DLD1 (cell line): Measurements from ENCODE around the gene PARP12.

Experiments used
- in situ Hi-C: cut with HindIII; loops from 2 replicates; pipeline ENCODE4 v1.10.0; 2017; ENCODE audit warnings: low sequenced_read_pairs

The PARP12 gene

GRCh38 chr7:140035400-140036223 lies 27.1 kb downstream of the PARP12 start:
- in situ Hi-C loops, result no loop called here

DNA sequence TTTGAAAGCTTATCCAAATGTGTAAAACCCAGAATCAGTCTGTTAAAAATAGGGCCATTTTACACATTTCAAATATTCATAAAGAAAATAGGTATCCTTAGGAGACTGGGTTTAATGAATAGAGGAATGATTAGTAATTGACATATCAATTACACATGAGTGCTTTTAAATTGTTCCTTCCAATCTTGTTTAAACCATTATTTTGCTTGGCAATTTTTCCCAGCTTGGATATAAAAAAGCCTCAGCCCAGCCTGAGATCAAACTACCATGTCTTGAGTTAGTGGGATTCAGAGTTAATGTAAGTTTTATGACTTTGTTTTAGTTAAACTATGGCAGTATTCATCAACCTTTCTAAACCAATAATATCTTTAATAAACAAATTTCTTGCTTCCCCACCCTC lies 28.3 kb downstream of the PARP12 start:
- in situ Hi-C loops, result no loop called here

GRCh38 chr7:140033779-140034363 lies 28.9 kb downstream of the PARP12 start:
- in situ Hi-C loops, result no loop called here

DNA sequence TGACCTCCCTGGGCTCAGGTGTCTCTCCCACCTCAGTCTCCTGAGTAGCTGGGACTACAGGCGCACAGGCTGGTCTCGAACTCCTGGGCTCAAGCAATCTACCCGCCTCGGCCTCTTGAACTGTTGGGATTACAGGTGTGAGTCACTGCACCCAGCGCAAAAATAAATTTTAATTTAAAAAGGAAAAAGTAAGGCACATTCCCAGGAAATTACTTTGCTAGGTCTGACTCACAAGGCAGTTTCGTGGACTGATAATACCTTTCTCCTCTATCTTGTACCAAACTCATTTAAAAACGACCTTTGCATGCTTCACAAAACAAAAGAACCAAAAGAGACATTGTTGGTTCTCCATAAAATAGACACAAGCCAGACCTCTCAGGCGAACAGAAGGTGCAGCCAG lies 29.7 kb downstream of the PARP12 start:
- in situ Hi-C loops, result no loop called here

DNA sequence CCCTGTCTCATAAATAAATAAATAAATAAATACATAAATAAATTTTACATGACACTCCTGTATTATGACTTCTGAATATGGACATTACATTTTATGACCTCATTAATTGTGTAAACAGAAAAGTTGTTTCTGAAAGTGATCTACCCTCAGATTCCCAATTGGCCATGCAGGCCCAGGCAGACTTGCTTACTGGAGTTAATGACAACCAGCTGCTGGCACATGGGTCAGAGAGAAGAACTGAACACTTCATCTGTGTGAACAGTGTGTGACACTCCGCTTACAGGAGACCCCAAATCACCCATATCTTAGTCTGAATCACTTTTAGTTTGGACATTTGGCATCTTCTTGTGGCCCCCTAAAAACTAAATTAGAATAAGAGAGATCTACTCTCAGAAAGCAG lies 31.4 kb downstream of the PARP12 start:
- in situ Hi-C loops, result no loop called here

GRCh38 chr7:140029072-140029471 lies 33.7 kb downstream of the PARP12 start:
- in situ Hi-C loops, result no loop called here

DNA sequence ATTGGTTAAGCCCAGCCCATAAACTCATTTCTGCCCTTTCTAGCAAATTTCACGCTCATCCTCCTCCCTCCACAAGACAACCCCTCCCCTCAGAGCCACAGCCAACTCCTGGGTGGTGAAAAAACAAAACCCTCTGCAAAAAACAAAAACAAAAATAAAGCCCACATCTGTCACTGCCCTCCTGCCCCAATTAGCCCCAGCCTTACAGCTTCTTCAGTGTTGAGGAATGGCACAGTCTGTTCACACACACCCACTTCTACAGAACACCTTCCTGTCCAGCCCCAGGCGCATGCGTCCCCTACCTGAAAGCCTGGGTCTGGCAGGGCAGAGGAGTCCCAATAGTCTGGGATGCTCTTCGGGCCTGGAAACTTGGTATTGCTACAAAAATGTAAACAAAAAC lies 34.4 kb downstream of the PARP12 start:
- in situ Hi-C loops, result no loop called here

GRCh38 chr7:140027858-140028257 lies 34.9 kb downstream of the PARP12 start:
- in situ Hi-C loops, result no loop called here

- in situ Hi-C loops, result no loop called here
Observed at GRCh38 chr7:140026935-140027334, 35.8 kb downstream of the PARP12 start.

- in situ Hi-C loops, result no loop called here
Observed at GRCh38 chr7:140025814-140026433, 36.8 kb downstream of the PARP12 start.

DNA sequence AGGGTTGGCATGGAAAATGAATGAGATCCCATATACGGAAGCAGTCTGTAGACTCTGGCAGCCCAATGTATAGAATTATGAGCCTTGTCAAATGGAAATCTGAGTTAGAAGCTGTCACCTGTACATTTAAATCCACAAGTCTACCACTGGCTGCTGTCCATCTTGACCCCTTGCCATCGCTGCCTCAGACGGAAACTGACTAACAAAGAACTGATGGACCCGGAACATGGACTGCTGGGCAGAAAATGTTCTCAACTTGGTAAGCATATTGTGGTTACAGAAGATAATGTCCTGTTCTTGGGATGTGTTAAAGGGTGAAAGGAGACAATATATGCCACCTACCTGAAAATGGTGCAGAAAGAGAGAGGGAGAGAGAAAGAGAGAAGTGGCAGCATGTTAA lies 37.5 kb downstream of the PARP12 start:
- in situ Hi-C loops, result no loop called here

DNA sequence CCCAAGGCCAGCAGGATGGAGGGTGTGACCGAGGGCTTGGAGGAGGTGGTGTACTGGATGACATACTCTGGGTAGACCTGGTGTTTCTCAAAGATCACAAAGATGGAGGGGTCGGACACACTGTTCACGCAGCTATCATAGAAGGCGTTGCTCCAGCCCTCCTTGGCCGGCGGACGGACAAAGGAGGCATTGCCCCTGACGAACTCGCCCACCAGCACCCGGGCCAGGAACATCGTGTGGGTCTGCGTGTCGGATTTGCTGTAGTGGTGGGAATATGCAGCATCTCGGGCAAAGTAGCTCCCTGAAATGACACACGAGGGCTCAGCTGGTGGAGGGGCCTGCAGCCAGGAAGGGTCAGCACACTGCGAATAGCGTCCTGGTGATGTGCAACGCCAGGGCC lies 38.2 kb downstream of the PARP12 start:
- in situ Hi-C loops, result loop anchor here (25.0 kb wide), 1 partner anchor 537 kb away; the partner anchor contains the start of gene KLRG2

GRCh38 chr7:140023728-140024127 lies 39.0 kb downstream of the PARP12 start:
- in situ Hi-C loops, result loop anchor here (25.0 kb wide), 1 partner anchor 536 kb away; the partner anchor contains the start of gene KLRG2

DNA sequence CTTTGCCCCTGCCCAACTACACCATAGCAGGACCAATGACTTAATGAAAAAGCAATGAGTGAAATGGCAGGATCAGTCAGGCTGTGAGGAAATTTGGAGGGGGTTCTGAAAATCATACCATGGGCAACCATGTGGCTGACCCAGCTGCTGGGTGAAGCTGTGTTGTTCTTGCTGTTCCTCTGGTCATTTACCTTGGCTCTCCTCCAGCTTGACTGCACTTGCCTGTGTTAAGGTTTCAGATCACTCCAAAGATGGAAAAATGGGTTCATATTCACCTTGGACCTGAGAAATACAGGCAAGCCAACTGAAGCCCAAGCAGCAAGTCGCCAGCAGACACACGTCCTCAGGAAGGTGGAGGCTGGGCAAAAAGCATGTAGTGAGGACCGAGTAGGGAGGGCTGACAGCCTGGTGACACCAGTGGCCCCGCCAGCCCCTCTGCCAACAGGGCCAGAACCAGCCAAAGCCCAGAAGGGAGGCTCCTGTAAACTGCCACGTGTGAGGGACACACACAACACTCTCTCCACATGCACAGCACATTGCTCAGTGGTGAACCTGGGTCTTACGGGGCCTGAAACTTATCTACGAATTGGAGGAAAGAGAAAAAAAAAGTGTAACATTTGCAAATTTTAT lies 40.1 kb downstream of the PARP12 start:
- in situ Hi-C loops, result loop anchor here (25.0 kb wide), 1 partner anchor 535 kb away; the partner anchor contains the start of gene KLRG2

GRCh38 chr7:140021603-140022002 lies 41.1 kb downstream of the PARP12 start:
- in situ Hi-C loops, result loop anchor here (25.0 kb wide), 1 partner anchor 534 kb away; the partner anchor contains the start of gene KLRG2

DNA sequence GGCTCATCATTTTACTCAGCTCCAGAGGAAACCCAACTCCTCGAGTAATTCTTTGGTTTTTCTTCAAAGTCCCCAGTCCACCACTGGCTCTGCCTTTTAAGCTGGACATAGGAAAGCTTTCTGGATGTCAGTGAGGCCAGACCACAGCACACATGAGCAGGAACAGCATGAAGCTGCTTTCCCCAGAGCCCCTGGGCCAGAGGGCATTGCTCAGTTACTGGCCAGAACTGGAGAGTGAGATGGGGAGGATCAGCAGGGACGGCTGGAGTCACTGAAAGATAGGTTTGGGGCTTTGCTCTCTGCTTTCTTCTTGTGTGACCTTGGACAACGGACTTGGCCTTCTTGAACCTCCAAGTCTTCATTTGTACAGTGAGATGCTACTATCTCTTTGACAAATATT lies 43.1 kb downstream of the PARP12 start:
- in situ Hi-C loops, result loop anchor here (25.0 kb wide), 1 partner anchor 532 kb away; the partner anchor contains the start of gene KLRG2

- in situ Hi-C loops, result loop anchor here (25.0 kb wide), 1 partner anchor 532 kb away; the partner anchor contains the start of gene KLRG2
Observed at GRCh38 chr7:140019172-140019571, 43.6 kb downstream of the PARP12 start.

GRCh38 chr7:140018125-140019043 lies 44.4 kb downstream of the PARP12 start:
- in situ Hi-C loops, result loop anchor here (25.0 kb wide), 1 partner anchor 531 kb away; the partner anchor contains the start of gene KLRG2

DNA sequence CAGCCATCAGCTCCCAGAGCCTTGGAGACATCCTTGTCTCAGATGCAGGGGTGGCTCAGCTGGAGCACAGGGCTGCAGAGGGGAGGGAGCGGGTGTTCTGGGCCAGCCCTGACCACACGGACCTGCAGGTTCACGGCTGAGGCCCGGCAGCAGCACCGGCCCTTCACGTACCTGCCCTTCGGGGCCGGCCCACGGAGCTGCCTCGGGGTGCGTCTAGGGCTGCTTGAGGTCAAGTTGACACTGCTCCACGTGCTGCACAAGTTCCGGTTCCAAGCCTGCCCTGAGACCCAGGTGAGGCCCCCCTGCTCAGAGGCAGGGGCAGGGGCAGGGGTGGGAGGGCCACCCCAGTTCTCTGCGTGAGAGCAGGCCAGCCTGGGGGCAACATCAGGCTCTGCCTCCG lies 45.2 kb downstream of the PARP12 start:
- in situ Hi-C loops, result loop anchor here (25.0 kb wide), 1 partner anchor 530 kb away; the partner anchor contains the start of gene KLRG2

DNA sequence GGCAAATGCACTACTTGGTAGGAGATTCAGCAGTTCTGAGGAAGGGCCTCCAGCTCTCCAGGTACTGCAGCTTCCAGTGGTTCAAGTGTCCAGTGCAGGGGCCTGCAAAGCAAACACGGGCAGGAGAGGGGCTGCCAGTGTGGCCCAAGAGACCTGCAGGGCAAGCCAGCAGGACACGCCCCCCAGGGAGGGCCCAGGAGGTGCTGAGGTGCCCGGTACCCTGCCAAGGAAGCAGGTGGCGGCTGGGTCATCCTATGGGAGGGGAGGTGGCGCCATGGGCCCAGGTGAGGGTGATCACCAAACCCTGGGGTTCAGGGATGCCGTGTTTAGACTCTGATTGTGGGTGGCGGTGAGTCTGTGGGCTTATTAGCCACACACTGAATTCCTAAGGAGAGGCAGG lies 45.7 kb downstream of the PARP12 start:
- in situ Hi-C loops, result loop anchor here (25.0 kb wide), 1 partner anchor 530 kb away; the partner anchor contains the start of gene KLRG2
